CD4-positive, alpha-beta T cell (primary cell): Measurements from ENCODE around the gene CEP152. TPM values are rescaled to one million over a fixed set of nuclear protein-coding genes. Genes with fewer than 3 reads are reported as not detected.

Experiments
- ATAC-seq: fragments of 200-7000 bp; cut with Tn5 transposase; one replicate; pipeline ENCODE4 v1.10.0; 2022; ENCODE audit warnings: mild to moderate bottlenecking; ENCODE audit not compliant: poor library complexity
- CTCF ChIA-PET: fragments of 350-600 bp; sonication (Branson Sonifier 250); formaldehyde crosslinking; loops from one replicate; lab custom pipeline; 2021; ENCODE audit warnings: antibody characterized with exemption, inconsistent platforms; lab: Charles Lee
- POLR2A ChIA-PET: fragments of 350-600 bp; sonication (Branson Sonifier 250); formaldehyde crosslinking; loops from one replicate; lab custom pipeline; 2021; ENCODE audit warnings: antibody characterized with exemption, inconsistent platforms; lab: Charles Lee
- DNase-seq, 14 experiments: peaks; one replicate each; pipeline ENCODE4 v3.0.0-alpha.2; 2013 to 2020; ENCODE audit warnings: mixed read lengths in 2 of 14
- H3K27ac ChIP-seq, 2 donors: one replicate each; pipeline versions ENCODE4 v1.5.1 to v1.7.0; 2013; ENCODE audit warnings: low read length in 2 of 2, low read depth in 1 of 2, mild to moderate bottlenecking in 1 of 2
- H3K27me3 ChIP-seq, 2 experiments: 1 replicate in 1 of 2; 2 replicates in 1 of 2; pipeline versions ENCODE4 v1.6.1 to v1.7.0; 2013; ENCODE audit warnings: low read length in 2 of 2, control low read depth in 1 of 2, mild to moderate bottlenecking in 1 of 2, moderate library complexity in 1 of 2; ENCODE audit not compliant: insufficient read depth in 2 of 2, control insufficient read depth in 1 of 2
- H3K36me3 ChIP-seq: one replicate; pipeline ENCODE4 v1.6.1; 2013; ENCODE audit warnings: low read length, control low read depth; ENCODE audit not compliant: insufficient read depth
- H3K4me1 ChIP-seq: one replicate; pipeline ENCODE4 v1.6.1; 2013; ENCODE audit warnings: low read length, control low read depth; ENCODE audit not compliant: insufficient read depth
- H3K4me3 ChIP-seq: one replicate; pipeline ENCODE4 v1.5.1; 2013; ENCODE audit warnings: mild to moderate bottlenecking, low read length, moderate library complexity
- H3K9me3 ChIP-seq, 2 experiments: 1 replicate in 1 of 2; 2 replicates in 1 of 2; pipeline versions ENCODE4 v1.6.1 to v1.7.0; 2013; ENCODE audit warnings: low read length in 2 of 2, mild to moderate bottlenecking in 2 of 2, control low read depth in 1 of 2, moderate library complexity in 1 of 2; ENCODE audit not compliant: control insufficient read depth in 1 of 2, insufficient read depth in 1 of 2
- H3K27ac Mint-ChIP-seq: one replicate; pipeline ENCODE4 v1.8.0; 2020; ENCODE audit warnings: mixed read lengths
- H3K27me3 Mint-ChIP-seq: one replicate; pipeline ENCODE4 v1.8.0; 2021; ENCODE audit warnings: mixed read lengths
- H3K36me3 Mint-ChIP-seq: one replicate; pipeline ENCODE4 v1.8.0; 2021; ENCODE audit warnings: low read depth, mixed read lengths
- H3K4me1 Mint-ChIP-seq: one replicate; pipeline ENCODE4 v1.8.0; 2021; ENCODE audit warnings: low read depth, mixed read lengths
- H3K4me3 Mint-ChIP-seq: one replicate; pipeline ENCODE4 v1.8.0; 2020; ENCODE audit warnings: mild to moderate bottlenecking, mixed read lengths
- H3K9me3 Mint-ChIP-seq: one replicate; pipeline ENCODE4 v1.8.0; 2020; ENCODE audit warnings: mixed read lengths
- intact Hi-C, 2 experiments: fragments of 100-400 bp; cut with DNase I in 1 of 2; cut with micrococcal nuclease in 1 of 2; formaldehyde crosslinking; loops; one replicate each; pipeline versions ENCODE4 v1.15.1 to v1.9.0; 2023 to 2025; cut with DNase I, micrococcal nuclease
- total RNA-seq, 174 experiments: library from RNA in 2 of 174; stranded (reverse) in 2 of 174; gene quantifications; one replicate each; pipeline ENCODE4 v1.2.3 and lab custom pipeline; 2021 to 2026
- TF ChIP-seq, protein P1 (sequence below): fragments of 200-600 bp; IDR thresholded peaks from one replicate; pipeline ENCODE4 v1.8.0; 2022; ENCODE audit warnings: antibody characterized with exemption, mild to moderate bottlenecking

CEP152 gene
- total RNA-seq, 2 experiments from 2014 or later: 5.2 to 6.3 TPM

DNA sequence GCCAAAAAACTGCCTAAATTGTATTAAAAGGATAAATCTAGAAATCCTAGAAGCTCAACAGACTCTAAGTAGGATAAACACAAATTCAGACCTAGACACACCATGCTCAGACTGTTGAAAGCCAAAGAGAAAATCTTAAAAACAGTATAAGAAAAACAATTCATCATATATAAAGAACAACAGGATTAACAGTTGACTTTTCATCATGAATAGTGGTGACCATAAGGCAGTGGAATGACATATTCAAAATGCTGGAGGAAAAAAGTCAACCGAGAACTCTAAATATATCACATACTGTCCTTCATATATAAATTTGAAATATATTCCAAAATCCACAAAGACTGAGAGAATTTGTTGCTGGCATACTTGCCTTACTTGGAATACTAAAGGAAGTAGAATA, 77.3 kb downstream of the CEP152 start:
- TF ChIP-seq, protein P1, sequence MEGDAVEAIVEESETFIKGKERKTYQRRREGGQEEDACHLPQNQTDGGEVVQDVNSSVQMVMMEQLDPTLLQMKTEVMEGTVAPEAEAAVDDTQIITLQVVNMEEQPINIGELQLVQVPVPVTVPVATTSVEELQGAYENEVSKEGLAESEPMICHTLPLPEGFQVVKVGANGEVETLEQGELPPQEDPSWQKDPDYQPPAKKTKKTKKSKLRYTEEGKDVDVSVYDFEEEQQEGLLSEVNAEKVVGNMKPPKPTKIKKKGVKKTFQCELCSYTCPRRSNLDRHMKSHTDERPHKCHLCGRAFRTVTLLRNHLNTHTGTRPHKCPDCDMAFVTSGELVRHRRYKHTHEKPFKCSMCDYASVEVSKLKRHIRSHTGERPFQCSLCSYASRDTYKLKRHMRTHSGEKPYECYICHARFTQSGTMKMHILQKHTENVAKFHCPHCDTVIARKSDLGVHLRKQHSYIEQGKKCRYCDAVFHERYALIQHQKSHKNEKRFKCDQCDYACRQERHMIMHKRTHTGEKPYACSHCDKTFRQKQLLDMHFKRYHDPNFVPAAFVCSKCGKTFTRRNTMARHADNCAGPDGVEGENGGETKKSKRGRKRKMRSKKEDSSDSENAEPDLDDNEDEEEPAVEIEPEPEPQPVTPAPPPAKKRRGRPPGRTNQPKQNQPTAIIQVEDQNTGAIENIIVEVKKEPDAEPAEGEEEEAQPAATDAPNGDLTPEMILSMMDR: no peak
- Histone ChIP-seq H3K27ac (no peak overlapping the region), H3K27me3 (no peaks in the 10 kb centered on the region), H3K4me1 (no peaks in the 10 kb centered on the region), H3K36me3 (peaks cover 3% of the 10 kb centered on the region), H3K9me3 (peaks cover 3 to 5% of the 10 kb centered on the region in 2 experiments), H3K4me3 (no peak overlapping the region)
- Mint-ChIP-seq H3K9me3 (peaks cover 14% of the 10 kb centered on the region), H3K4me1 (no peaks in the 10 kb centered on the region), H3K36me3 (peaks cover 87% of the 10 kb centered on the region), H3K4me3 (no peak overlapping the region), H3K27me3 (no peaks in the 10 kb centered on the region), H3K27ac (no peak overlapping the region)
- no peak for ATAC-seq
- DNase-seq: no peak
- CTCF ChIA-PET: no interaction called here
- POLR2A ChIA-PET: no interaction called here
- intact Hi-C loops: no loop called here

DNA sequence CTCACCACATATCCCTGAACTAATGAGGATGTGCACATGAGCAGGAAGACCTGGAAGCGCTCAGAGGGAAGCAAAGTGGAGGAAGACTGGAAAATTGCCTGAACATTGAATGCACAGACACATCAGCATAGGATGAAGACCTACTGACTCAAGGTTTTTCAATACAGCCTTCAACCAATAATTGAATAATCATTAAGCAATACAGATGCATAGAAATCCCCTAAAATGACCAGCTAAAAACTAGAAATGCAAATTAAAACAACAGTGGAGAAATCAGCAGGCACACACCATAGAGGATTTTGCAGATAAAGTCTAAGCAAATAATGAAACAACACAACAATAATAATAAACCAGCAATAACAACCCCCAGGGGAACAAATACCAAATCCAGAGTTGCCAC, 80.4 kb downstream of the CEP152 start:
- Mint-ChIP-seq H3K27ac (no peak overlapping the region), H3K27me3 (no peaks in the 10 kb centered on the region), H3K9me3 (peaks cover 9% of the 10 kb centered on the region), H3K4me1 (no peaks in the 10 kb centered on the region), H3K36me3 (peaks cover 72% of the 10 kb centered on the region), H3K4me3 (no peak overlapping the region)
- intact Hi-C loops: no loop called here
- H3K36me3 ChIP-seq: peaks cover 5% of the 10 kb centered on the region
- no peak overlapping the region for H3K27ac ChIP-seq
- ChIA-PET CTCF (no interaction called here), POLR2A (no interaction called here)
- no peaks in the 10 kb centered on the region for H3K4me1 ChIP-seq
- DNase-seq (no peak), ATAC-seq (no peak)
- H3K27me3 ChIP-seq: no peaks in the 10 kb centered on the region
- H3K9me3 ChIP-seq: peaks cover 2 to 5% of the 10 kb centered on the region in 2 experiments
- no peak overlapping the region for H3K4me3 ChIP-seq
- TF ChIP-seq, protein P1: no peak

GRCh38 chr15:48723969-48724368, 86.9 kb downstream of the CEP152 start:
- Mint-ChIP-seq H3K9me3 (no peaks in the 10 kb centered on the region), H3K36me3 (peaks cover 16% of the 10 kb centered on the region)

More at GRCh38 chr15:48723969-48724368, 86.9 kb downstream of the CEP152 start:
- Mint-ChIP-seq H3K27ac (no peak overlapping the region), H3K27me3 (no peaks in the 10 kb centered on the region), H3K4me1 (no peaks in the 10 kb centered on the region), H3K4me3 (no peak overlapping the region)
- Histone ChIP-seq H3K27ac (no peak overlapping the region), H3K4me1 (no peaks in the 10 kb centered on the region), H3K4me3 (no peak overlapping the region), H3K27me3 (no peaks in the 10 kb centered on the region), H3K9me3 (no peaks in the 10 kb centered on the region), H3K36me3 (peaks cover 5% of the 10 kb centered on the region)
- TF ChIP-seq, protein P1: no peak
- no peak for ATAC-seq
- no peak for DNase-seq
- POLR2A ChIA-PET: no interaction called here
- CTCF ChIA-PET: no interaction called here
- intact Hi-C loops: no loop called here
